A549 (cell line): ENCODE data around the gene NOD2.

Experiments
- CHD2 ChIP-seq: fragments of 150-350 bp; IDR thresholded peaks from 2 replicates; pipeline ENCODE4 v1.6.1; 2014; ENCODE audit warnings: low read length; ENCODE audit not compliant: partially characterized antibody
- CTCF ChIP-seq: fragments of >200 bp; sonication (Bioruptor Twin); formaldehyde crosslinking; IDR thresholded peaks from 3 replicates; pipeline ENCODE4 v1.5.1; 2016
- POLR2A ChIP-seq: IDR thresholded peaks from 2 replicates; pipeline ENCODE4 v1.6.1; 2012; ENCODE audit warnings: mild to moderate bottlenecking, low read length
- RAD21 ChIP-seq, 2 experiments: fragments of >200 bp in 1 of 2; sonication (Bioruptor Twin) in 1 of 2; formaldehyde crosslinking in 1 of 2; IDR thresholded peaks in 1 of 2; conservative IDR thresholded peaks in 1 of 2; 2 replicates in 1 of 2; 3 replicates in 1 of 2; pipeline ENCODE4 v1.6.1; 2012 to 2018; ENCODE audit warnings: inconsistent platforms in 1 of 2
- RFX5 ChIP-seq: fragments of 450-650 bp; IDR thresholded peaks from 2 replicates; pipeline ENCODE4 v1.7.1; 2014; ENCODE audit warnings: antibody characterized with exemption, mild to moderate bottlenecking, moderate library complexity

- no peak for TF ChIP-seq CTCF
- TF ChIP-seq RFX5, result no peak
- TF ChIP-seq CHD2, result no peak
- TF ChIP-seq RAD21 (conservative IDR thresholded peaks at IDR 0.05 in 1 of 2, IDR thresholded peaks at IDR 0.05 in 1 of 2), result no peak
- no peak for TF ChIP-seq POLR2A
These were observed 785 bp upstream of the NOD2 start for GRCh38 chr16:50692644-50692998.
